ENCODE results near the gene RABAC1.

- TF ChIP-seq CTCF (IDR thresholded peaks at IDR 0.05; ENCODE audit: insufficient read depth, low read length, poor library complexity, severe bottlenecking) (no peak), EZH2phosphoT487 (conservative IDR thresholded peaks at IDR 0.05; ENCODE audit: low read length) (no peak)
Observed at GRCh38 chr19:41967054-41967783, 8.1 kb upstream of the RABAC1 start.
